HepG2 (cell line): ENCODE data around the gene SRPK3. TPM values are rescaled to one million over a fixed set of nuclear protein-coding genes. Genes with fewer than 3 reads are reported as not detected.

ENCODE experiments used
- ATAC-seq: fragments of 200-7000 bp; cut with Tn5 transposase; 3 replicates; pipeline ENCODE4 v1.9.1; 2020; ENCODE audit warnings: mild to moderate bottlenecking, moderate library complexity
- BruUV-seq: library from RNA; stranded (reverse); fragments of 400-500 nt; replicated peaks from 2 replicates; lab custom pipeline; 2021; lab: Mats Ljungman, UMichigan
- CTCF ChIA-PET: fragments of 300-600 bp; formaldehyde crosslinking; extraction: SDS; loops from one replicate; lab custom pipeline; 2021; ENCODE audit warnings: low total read pairs, inconsistent platforms, low intra/inter-chr PET ratio; lab: Yijun Ruan, JAX
- POLR2A ChIA-PET: fragments of 350-600 bp; sonication (Branson Sonifier 250); formaldehyde crosslinking; loops from one replicate; lab custom pipeline; 2020; ENCODE audit warnings: antibody characterized with exemption, inconsistent platforms; lab: Yijun Ruan, JAX
- DNase-seq: peaks from one replicate; pipeline ENCODE4 v3.0.0-alpha.2; 2015; ENCODE audit warnings: low spot score
- FAIRE-seq: peaks from 3 replicates; lab custom pipeline; 2011; peaks lifted over from hg19 to GRCh38; lab: Jason Lieb, UNC
- H2AFZ ChIP-seq: one replicate; pipeline ENCODE4 v1.6.1; 2011; ENCODE audit warnings: low read length, inconsistent platforms
- H3K27ac ChIP-seq: fragments of 300-600 bp; 3 replicates; pipeline ENCODE4 v1.8.0; 2011; ENCODE audit warnings: mixed run types, mild to moderate bottlenecking, mixed read lengths, low read length, inconsistent platforms; ENCODE audit not compliant: insufficient read depth; ENCODE audit errors: extremely low read length
- H3K27me3 ChIP-seq, 2 experiments: fragments of 200-600 bp in 1 of 2; 2 replicates in 1 of 2; 3 replicates in 1 of 2; pipeline versions ENCODE4 v1.6.0 to v1.8.0; 2011; ENCODE audit warnings: low read length in 2 of 2, mild to moderate bottlenecking in 2 of 2, moderate library complexity in 2 of 2, inconsistent platforms in 1 of 2; ENCODE audit not compliant: insufficient read depth in 2 of 2, control insufficient read depth in 1 of 2
- H3K36me3 ChIP-seq, 2 experiments: fragments of 200-600 bp in 1 of 2; replicated peaks in 1 of 2; 2 replicates in 1 of 2; 3 replicates in 1 of 2; pipeline versions ENCODE4 v1.5.1 to v1.8.0; 2011; ENCODE audit warnings: low read length in 2 of 2, inconsistent platforms in 1 of 2; ENCODE audit not compliant: insufficient read depth in 2 of 2, control insufficient read depth in 1 of 2
- H3K4me1 ChIP-seq: 2 replicates; pipeline ENCODE4 v1.5.1; 2012; ENCODE audit warnings: low read length, inconsistent platforms; ENCODE audit not compliant: insufficient read depth
- H3K4me2 ChIP-seq: 2 replicates; pipeline ENCODE4 v1.6.0; 2011; ENCODE audit warnings: low read depth, low read length, inconsistent platforms
- H3K4me3 ChIP-seq, 3 experiments: fragments of 200-600 bp in 1 of 3; sonication (generic), shearing (Covaris generic) in 1 of 3; replicated peaks in 1 of 3; 2 replicates each; pipeline ENCODE4 v1.5.1; 2011 to 2016; ENCODE audit warnings: low read length in 3 of 3, inconsistent platforms in 2 of 3, low read depth in 2 of 3, mild to moderate bottlenecking in 2 of 3, control low read depth in 1 of 3, mixed read lengths in 1 of 3; ENCODE audit not compliant: insufficient read depth in 1 of 3
- H3K79me2 ChIP-seq: one replicate; pipeline ENCODE4 v1.6.1; 2011; ENCODE audit warnings: low read length, inconsistent platforms; ENCODE audit not compliant: insufficient read depth
- H3K9ac ChIP-seq: 2 replicates; pipeline ENCODE4 v1.6.0; 2011; ENCODE audit warnings: mild to moderate bottlenecking, low read depth, low read length, inconsistent platforms; ENCODE audit not compliant: insufficient read depth
- H3K9me3 ChIP-seq: 2 replicates; pipeline ENCODE4 v1.5.1; 2012; ENCODE audit warnings: mild to moderate bottlenecking, low read length
- H4K20me1 ChIP-seq: 2 replicates; pipeline ENCODE4 v1.6.0; 2011; ENCODE audit warnings: inconsistent platforms, mild to moderate bottlenecking, low read length, moderate library complexity; ENCODE audit not compliant: insufficient read depth
- EZH2 ChIP-seq: conservative IDR thresholded peaks from 2 replicates; pipeline ENCODE4 v1.6.1; 2012; ENCODE audit warnings: mild to moderate bottlenecking, low read depth, low read length, moderate library complexity
- GMEB2 ChIP-seq: IDR thresholded peaks from 2 replicates; pipeline ENCODE4 v1.6.1; 2016; ENCODE audit warnings: missing biosample characterization, missing genetic modification reagents, low read depth
- KDM3A ChIP-seq: IDR thresholded peaks from 2 replicates; pipeline ENCODE4 v1.6.1; 2018; ENCODE audit warnings: low read depth, missing compliant biosample characterization
- MIER3 ChIP-seq: IDR thresholded peaks from 2 replicates; pipeline ENCODE4 v1.6.1; 2016; ENCODE audit warnings: missing compliant biosample characterization, borderline replicate concordance
- ZNF34 ChIP-seq: sonication (generic); formaldehyde crosslinking; IDR thresholded peaks from 2 replicates; pipeline ENCODE4 v1.4.0; 2020; ENCODE audit warnings: mild to moderate bottlenecking, missing genetic modification reagents, borderline replicate concordance
- WGBS: methylation state at CpG from one replicate; pipeline ENCODE4 v1.1.6; 2017; ENCODE audit warnings: low lambda C conversion rate; 5-methylcytosine and 5-hydroxymethylcytosine counted together
- in situ Hi-C: cut with HindIII; loops from 2 replicates; pipeline ENCODE4 v1.10.0; 2017; ENCODE audit warnings: low pct_unique_long_range_greater_than_20kb; ENCODE audit not compliant: extremely low pct_ligation_motif_present
- intact Hi-C: fragments of 100-400 bp; cut with micrococcal nuclease; formaldehyde crosslinking; loops from one replicate; pipeline ENCODE4 v1.10.0; 2022; ENCODE audit not compliant: unreplicated experiment
- polyA plus RNA-seq, 8 experiments: library from polyadenylated mRNA; depleted of rRNA in 3 of 8; stranded (reverse) in 7 of 8; unstranded in 1 of 8; fragments of >200 nt; fragmentation: Illumina TruSeq in 4 of 8; extraction: Trizol in 4 of 8; gene quantifications; 2 replicates each; pipeline versions ENCODE4 v1.2.1 to v1.2.3, GENCODE V29; 2011 to 2016; ENCODE audit warnings: low read depth in 4 of 8, missing spikeins in 1 of 8, mixed read lengths in 1 of 8; ENCODE audit not compliant: insufficient read depth in 1 of 8
- total RNA-seq, 5 experiments: library from RNA; depleted of rRNA; stranded (reverse); fragments of >200 nt; fragmentation: Illumina TruSeq; extraction: Trizol; gene quantifications; 2 replicates each; pipeline ENCODE4 v1.2.3, GENCODE V29; 2016; ENCODE audit warnings: low read depth in 1 of 5

The SRPK3 gene
- total and polyA plus RNA-seq, 2 of the 13 experiments (the other 11 are each of a cell fraction or from before 2014, with no cell fraction given), result 0.22 to 0.30 TPM

GRCh38 chrX:153829799-153830639 is 49.2 kb downstream of the SRPK3 start, which contains the start of gene PDZD4 (continued):
- TF ChIP-seq MIER3 (CRISPR knock-in tag), result no peak
- TF ChIP-seq, all 625 proteins: peak for 0

GRCh38 chrX:153830640-153831428 is 50.0 kb downstream of the SRPK3 start:
- Histone ChIP-seq H3K4me1 (no peaks in the 10 kb centered on the region), H2AFZ (no peak overlapping the region), H3K4me2 (no peak overlapping the region), H3K79me2 (no peaks in the 10 kb centered on the region), H3K27ac (no peak overlapping the region), H3K9me3 (no peaks in the 10 kb centered on the region), H3K36me3 (no peaks in the 10 kb centered on the region), H3K4me3 (no peak overlapping the region), H4K20me1 (no peaks in the 10 kb centered on the region), H3K27me3 (peaks cover 4 to 27% of the 10 kb centered on the region in 2 experiments; a peak in 3 of 5 replicates), H3K9ac (no peak overlapping the region)
- POLR2A ChIA-PET, result no interaction called here
- DNase-seq, result no peak
- TF ChIP-seq KDM3A (CRISPR knock-in tag) (no peak), EZH2 (0 out of 2 replicates have a peak, but pooled peaks have one; percentile 59), GMEB2 (CRISPR knock-in tag) (no peak), ZNF34 (CRISPR knock-in tag) (no peak)
- no TSS peak for BruUV-seq
- WGBS, result 38% methylated on average over 8 of the region's 102 CpGs
- ATAC-seq, result no peak
- in situ Hi-C loops (no loop called here), intact Hi-C loops (no loop called here)
- CTCF ChIA-PET, result no interaction called here
- no peak for FAIRE-seq
